Measurements from ENCODE around the gene NFIA.

GRCh38 chr1:61081144-61081685, 1.1 kb upstream of the NFIA start:
- TF ChIP-seq CTCF (IDR thresholded peaks at IDR 0.05) (no peak), POLR2A (IDR thresholded peaks at IDR 0.05) (no peak)
